GM21515 (cell line): ENCODE data around the gene RFFL.
"Not testable (repeated sequence)": the region's sequence is repeated elsewhere in the genome, so short reads cannot be mapped to it uniquely, and the experiment has no call there.

Experiments
- ATAC-seq: cut with Tn5 transposase; IDR thresholded peaks from one replicate; pipeline ENCODE4 v1.9.1; 2021; ENCODE audit not compliant: unreplicated experiment

Gene RFFL, protein sequence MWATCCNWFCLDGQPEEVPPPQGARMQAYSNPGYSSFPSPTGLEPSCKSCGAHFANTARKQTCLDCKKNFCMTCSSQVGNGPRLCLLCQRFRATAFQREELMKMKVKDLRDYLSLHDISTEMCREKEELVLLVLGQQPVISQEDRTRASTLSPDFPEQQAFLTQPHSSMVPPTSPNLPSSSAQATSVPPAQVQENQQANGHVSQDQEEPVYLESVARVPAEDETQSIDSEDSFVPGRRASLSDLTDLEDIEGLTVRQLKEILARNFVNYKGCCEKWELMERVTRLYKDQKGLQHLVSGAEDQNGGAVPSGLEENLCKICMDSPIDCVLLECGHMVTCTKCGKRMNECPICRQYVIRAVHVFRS

GRCh38 chr17:35063514-35064223 lies at the start of gene RFFL:
RFFL (minus strand) TSS chr17:35063707; CDS start chr17:35026553, 37,154 bp downstream.
- ATAC-seq, result peak; percentile 77

DNA sequence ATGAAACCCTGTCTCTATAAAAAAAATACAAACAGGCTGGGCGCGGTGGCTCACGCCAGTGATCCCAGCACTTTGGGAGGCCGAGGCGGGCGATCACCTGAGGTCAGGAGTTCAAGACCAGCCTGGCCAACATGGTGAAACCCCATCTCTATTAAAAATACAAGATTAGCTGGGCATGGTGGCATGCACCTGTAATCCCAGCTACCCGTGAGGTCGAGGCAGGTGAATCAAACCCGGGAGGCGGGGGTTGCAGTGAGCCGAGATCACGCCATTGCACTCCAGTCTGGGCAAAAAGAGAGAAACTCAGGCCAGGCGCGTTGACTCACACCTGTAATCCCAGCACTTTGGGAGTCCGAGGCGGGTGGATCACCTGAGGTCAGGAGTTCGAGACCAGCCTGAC lies 47.3 kb upstream of the RFFL start:
- not testable (repeated sequence) for ATAC-seq

- no peak for ATAC-seq
Observed at GRCh38 chr17:35104844-35105450, 41.4 kb upstream of the RFFL start.

- ATAC-seq, result no peak
Observed at GRCh38 chr17:35103271-35103670, 39.8 kb upstream of the RFFL start.

GRCh38 chr17:35101725-35102124 lies 38.2 kb upstream of the RFFL start:
- no peak for ATAC-seq

- no peak for ATAC-seq
Observed at GRCh38 chr17:35101036-35101435, 37.5 kb upstream of the RFFL start.

DNA sequence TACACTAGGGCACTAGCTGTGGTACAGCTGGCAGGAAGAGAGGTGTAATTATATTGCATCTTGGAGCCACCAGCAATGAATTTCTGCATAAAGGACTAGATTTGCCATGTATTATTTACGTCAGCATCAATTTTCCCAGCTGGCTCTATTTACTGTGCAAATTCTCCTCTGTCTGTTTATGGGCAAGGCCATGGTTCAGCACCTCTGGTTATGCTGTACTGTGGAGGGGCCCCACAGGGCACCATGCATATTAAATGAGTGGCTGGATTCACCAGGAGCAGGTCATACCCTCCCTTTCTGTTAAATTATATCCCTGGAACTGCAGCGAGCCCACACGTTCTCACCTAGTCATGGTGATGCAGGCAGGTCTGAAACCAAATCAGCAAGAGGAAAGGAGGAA lies 36.4 kb upstream of the RFFL start:
- no peak for ATAC-seq

DNA sequence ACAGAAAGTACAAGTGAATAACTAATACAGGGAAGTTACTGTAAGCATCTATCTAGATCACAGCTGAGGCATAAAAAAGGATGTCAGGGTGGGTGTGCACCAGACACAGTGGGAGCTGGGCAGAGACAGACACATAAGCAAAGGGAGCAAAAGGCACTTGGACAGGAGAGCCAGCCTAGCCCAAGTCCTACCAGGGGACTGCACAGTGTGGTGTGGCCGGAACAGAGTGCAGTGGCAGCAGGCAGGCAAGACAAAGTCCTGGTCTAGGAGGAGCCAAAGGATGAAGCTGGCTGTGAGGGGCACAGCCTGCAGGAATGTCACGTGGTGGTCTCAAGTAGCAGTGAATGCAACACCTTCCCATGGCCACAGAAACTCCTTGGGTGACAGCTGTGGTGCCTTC lies 34.3 kb upstream of the RFFL start:
- ATAC-seq, result no peak

DNA sequence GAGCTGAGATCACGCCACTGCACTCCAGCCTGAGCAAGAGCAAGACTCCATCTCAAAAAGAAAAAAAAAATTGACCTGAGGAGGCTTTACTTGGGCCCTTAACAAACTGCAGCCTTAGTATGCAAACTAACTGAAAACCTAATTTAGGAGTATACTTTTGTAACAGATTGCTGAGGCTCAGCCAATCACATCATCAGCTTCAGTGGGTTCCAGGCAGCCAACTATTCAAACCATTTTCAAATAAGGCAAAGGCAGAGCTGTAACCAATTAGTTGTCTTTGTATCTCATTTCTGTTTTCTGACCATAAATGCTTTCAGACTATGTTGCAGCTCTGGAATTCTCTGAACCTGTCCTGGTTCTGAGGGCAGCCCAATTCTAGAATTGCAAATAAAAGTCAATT lies 32.2 kb upstream of the RFFL start:
- ATAC-seq, result no peak

DNA sequence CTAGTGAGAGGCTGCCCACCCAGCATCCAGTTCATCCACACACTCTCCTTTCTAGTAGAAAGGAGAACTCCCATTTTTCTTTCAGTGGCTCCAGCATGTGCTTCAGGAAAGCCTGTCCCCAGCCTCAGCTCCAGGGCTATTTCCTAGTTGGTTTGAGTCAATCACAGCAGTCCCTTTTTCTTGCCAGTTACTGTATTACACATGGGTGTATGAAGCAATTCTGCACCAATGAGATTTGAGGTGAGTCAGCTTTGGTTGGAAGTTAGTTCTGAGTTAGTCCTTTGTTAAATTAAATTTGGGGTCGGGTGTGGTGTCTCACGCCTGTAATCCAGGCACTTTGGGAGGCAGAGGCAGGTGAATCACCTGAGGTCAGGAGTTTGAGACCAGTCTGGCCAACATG lies 31.4 kb upstream of the RFFL start:
- no peak for ATAC-seq

DNA sequence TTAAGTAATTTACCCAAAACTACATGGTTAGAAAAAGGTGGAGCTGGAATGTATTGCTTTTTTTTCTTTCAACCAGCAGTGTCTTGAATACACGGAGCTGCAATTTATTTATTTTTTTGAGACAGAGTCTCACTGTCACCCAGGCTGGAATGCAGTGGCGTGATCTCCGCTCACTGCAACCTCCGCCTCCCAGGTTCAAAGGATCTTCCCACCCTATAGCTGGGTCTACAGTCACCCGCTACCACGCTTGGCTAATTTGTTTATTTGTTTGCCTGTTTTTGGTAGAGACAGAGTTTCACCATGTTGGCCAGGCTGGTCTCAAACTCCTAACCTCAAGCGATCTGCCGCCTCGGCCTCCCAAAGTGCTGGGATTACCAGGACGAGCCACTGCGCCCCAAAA lies 27.2 kb upstream of the RFFL start:
- ATAC-seq, result not testable (repeated sequence)

DNA sequence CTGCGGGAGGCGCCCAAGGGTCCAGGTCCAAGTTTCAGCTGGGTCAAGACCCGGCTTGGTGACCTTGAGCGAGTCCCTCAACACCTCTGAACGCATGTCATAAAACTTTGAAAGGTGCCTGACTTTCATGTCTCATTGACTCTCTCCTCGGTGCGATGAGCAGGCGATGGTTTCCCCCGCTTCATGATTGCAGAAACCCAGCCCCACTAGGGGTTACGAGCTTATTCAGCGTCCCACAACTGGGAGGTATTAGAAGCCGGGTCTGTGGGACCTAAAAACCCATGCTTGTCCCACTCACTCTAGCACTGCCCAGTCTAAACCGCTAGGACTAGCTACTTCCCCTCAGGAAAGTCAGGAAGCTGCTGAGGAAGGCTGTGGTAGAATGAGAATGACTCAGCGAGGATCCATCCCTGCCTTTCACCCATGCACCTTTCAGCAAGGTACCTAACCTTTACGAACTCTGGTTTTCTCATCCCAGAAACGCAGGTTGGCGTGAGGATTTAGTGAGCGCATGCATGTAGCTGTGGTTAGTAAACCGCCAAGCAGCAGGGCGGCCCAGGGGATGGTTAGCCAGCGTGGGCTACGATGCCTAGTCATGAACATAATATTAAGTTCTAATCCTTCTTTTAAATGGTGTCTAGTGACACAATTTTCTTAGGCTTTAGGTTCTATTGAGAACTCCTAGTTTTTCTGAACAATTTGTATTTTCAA lies 26.2 kb upstream of the RFFL start:
- peak; percentile 25 for ATAC-seq

DNA sequence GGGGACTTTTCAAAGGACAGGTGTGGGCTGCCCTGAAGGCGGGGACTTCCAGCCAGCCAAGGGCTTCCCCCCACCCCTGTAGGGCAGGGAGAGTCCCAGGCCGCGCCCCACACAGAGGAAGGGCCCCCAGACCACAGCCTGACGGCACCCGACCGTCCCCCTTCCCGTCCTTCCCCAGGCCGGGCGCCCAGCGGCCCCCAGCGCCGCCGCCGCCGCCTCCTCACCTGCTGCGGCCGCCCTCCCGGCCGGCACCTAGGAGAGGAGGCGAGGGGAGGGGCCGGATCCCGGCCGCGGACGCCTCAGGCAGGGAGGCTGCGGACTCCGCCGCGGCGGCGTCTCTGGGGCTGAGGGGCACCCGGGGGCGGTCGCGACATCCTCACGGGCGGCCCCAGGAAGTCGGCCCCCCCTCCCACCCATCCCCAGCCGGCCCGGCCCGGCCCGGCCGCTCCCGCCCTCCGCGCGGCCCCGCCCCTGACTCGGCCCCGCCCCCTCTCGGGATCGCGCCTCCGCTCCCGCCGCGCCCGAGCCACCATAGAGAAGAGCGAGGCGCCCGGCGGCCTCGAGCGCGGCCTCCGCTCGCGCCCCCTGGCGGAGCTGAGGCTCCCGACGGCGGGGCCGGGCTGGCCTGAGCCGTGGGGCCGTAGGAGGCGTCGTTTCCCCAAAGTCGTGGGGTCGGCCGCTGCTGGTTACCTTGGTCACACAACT lies 25.5 kb upstream of the RFFL start:
- ATAC-seq, result peak; percentile 79

DNA sequence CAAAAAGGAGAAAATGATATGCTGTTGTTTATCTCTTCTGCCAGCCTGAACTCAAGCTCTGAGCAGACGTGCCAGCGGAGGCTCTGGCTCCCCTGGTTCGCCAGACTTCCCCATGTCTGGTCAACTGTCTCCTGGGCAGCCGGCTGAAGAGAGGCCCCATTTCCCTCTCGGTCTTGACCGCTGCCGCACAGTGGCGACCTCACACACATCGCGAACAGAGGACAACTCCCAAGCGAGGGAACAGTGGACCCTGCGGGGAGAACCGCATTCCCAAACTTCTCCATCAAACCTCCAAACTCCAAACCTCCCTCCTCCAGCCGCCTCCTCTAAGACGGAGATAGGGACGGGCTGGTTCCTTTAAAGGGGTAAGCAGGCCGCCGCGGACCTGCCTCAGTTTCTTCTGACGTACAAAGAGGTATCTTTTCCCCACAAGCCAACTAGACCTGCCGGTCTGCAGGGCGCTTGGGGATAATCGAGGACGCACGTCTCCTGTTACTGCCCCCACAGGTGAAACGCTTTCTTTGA lies 24.9 kb upstream of the RFFL start:
- ATAC-seq, result peak; percentile 9

- ATAC-seq, result no peak
Observed at GRCh38 chr17:35087731-35088355, 24.3 kb upstream of the RFFL start.

DNA sequence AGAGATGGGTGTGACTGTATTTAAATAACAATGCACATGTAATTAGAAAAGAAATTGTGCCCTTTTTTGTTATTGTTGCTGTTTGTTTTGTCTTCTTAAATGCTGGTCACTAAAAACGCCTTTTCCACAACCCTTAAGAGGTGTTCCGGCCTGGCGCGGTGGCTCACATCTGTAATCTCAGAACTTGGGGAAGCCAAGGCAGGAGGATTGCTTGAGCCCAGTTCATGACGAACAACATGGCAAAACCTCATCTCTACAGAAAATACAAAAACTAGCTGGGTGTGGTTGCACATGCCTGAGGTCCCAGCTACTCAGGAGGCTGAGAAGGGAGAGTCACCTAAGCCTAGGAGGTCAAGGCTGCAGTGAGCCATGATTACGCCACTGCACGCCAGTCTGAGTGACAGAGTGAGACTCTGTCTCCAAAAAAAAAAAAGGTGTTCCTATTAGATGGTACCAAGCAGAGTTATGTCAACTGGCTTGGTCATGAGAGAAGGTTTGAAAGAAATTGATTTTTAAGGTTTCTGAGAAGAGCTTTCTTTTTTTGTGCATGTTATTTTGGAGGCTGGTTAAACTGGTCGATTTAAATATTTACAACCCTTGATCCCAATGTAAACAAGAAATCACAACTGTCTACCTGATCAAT lies 23.5 kb upstream of the RFFL start:
- no peak for ATAC-seq

- no peak for ATAC-seq
Observed at GRCh38 chr17:35086164-35086563, 22.7 kb upstream of the RFFL start.

DNA sequence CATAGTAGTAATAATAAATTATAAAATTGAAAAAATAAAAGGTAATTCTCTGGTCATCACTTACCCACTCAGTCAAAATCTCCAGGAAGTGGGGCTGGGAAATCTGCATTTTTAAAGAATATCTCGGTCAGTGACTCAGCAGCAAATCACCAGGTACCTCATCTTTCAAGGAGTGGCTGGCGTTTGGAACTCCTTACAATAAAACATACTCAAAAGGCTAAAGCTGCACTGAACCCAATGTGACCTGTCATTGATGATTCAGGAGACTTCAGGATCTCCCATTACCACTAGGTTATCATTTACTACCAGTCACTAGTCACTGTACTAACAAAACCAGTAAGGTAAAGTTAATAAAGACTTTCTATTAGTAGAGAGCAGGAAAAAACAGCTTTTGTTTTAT lies 21.5 kb upstream of the RFFL start:
- no peak for ATAC-seq

- ATAC-seq, result no peak
Observed at GRCh38 chr17:35083071-35083470, 19.6 kb upstream of the RFFL start.
